ENCODE results near the gene TCFL5.

Gene TCFL5

DNA sequence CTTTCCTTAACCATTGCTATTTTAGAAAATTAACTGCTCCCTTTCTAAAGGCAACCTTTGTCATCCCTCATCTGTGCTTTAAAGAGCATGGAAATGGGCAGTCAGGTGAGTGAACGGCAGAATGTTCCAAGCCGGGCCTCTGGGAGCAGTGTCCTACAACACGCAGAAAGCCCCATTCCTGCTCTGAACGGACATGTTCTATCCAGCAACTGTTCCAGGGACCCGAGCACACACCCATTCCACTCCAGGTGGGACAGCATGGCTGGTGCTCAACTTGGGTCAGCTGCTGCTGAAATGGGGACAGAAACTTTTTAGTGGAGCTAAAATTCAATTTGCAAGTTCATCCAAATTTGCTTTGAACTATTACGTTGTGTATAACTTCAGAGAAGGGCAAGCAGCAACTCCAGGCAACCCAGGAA is 38.0 kb upstream of the TCFL5 start:
- no peak for DNase-seq (ENCODE audit: insufficient read length, low spot score)
- TF ChIP-seq, protein P1, sequence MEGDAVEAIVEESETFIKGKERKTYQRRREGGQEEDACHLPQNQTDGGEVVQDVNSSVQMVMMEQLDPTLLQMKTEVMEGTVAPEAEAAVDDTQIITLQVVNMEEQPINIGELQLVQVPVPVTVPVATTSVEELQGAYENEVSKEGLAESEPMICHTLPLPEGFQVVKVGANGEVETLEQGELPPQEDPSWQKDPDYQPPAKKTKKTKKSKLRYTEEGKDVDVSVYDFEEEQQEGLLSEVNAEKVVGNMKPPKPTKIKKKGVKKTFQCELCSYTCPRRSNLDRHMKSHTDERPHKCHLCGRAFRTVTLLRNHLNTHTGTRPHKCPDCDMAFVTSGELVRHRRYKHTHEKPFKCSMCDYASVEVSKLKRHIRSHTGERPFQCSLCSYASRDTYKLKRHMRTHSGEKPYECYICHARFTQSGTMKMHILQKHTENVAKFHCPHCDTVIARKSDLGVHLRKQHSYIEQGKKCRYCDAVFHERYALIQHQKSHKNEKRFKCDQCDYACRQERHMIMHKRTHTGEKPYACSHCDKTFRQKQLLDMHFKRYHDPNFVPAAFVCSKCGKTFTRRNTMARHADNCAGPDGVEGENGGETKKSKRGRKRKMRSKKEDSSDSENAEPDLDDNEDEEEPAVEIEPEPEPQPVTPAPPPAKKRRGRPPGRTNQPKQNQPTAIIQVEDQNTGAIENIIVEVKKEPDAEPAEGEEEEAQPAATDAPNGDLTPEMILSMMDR (IDR thresholded peaks at IDR 0.05; ENCODE audit: insufficient read depth, missing control alignments): no peak
- FAIRE-seq: no peak

DNA sequence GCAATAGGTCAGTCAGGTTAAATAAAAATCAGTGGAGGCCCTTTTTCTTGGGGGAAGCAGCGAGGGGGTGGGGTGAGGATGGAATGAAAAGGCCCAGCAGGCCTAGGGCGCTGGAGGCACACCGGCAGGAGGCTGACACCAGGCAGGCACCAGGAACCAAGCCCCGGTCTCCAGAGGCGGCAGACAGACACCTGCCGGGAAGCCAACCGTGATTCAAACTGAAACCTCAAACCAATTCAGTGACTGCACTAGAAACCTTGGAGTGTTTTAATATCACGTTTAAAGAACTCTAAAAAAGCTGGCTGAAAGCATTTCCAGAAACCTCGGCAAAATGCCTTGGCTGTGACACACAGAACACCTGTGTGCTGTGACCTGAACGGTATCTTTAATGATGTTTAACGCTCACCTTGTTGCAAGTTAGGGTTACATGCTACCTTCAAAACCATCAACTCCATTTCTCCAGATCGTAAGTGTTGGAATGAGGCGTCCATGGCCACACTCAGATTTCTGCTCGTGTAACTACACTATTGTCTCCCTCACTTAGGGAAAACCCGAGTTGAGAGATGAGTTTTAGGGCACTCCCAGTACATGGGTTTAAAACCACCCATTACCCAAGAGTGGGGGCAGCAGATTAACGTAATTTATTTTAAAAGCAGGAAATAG is 37.5 kb upstream of the TCFL5 start:
- DNase-seq (ENCODE audit: insufficient read length, low spot score) (no peak), FAIRE-seq (no peak)
- TF ChIP-seq, protein P1 (IDR thresholded peaks at IDR 0.05; ENCODE audit: insufficient read depth, missing control alignments): no peak

DNA sequence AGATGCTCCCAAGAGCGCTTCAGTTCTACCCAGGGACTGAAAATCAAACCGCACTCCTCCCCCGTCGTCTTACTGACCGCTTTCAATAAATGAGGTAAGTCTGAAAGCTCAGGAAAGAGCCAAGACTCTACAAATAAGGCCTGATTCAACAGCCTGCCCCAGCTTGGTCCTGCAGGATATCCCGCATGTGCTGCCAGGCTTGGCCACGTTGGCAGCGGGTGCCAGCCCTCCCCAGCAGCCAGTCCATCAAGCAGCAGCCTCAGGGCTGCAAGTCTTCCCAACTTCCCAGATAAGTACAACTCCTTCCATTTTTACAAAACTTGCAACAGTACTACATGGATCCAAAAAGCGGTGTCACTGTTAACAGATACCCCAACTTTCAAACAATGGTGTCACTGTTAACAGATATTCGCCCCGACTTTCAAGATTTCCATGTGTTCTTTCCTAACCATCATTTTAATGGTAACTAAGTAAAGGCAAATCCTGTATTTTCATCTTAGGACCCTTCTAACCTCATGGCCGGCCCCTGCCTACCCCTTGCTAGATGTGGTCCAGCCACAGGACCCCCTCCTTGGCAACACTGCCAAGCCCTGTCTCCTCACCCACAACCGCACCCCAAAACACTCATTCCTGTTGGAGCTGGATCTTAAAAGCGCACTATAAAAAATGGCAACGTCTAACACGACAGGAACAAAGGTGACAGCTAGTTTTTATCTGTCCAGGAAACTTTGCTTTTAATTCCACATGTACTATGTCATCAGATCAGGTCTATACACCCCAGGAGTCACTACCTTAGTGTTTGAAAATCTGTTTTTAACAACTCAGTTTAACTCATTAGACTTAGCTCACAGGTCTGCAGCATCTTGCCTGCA is 36.7 kb upstream of the TCFL5 start:
- no peak for DNase-seq (ENCODE audit: insufficient read length, low spot score)
- TF ChIP-seq, protein P1 (IDR thresholded peaks at IDR 0.05; ENCODE audit: insufficient read depth, missing control alignments): no peak
- no peak for FAIRE-seq

DNA sequence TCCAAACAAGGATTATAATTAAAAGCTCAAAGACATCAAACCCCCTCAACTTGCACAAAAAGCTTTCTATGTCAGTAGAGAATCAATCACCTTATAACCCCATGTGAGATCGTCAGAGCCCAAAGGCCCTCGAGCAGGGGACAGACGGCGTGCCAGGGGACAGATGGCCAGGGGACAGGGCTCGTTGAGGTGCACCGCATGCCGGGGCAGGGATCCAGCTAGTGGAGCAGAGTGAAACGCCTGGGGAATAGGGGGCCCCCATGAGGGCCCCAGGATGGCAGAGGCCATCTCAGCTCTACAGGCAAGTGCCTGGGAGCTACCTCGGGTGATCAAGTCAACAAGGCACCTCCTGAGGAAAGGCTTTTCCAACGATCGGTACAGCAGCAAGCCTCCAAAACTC is 36.0 kb upstream of the TCFL5 start:
- TF ChIP-seq, protein P1 (IDR thresholded peaks at IDR 0.05; ENCODE audit: insufficient read depth, missing control alignments): no peak
- peak; percentile 67 for DNase-seq (ENCODE audit: insufficient read length, low spot score)
- FAIRE-seq: no peak

DNA sequence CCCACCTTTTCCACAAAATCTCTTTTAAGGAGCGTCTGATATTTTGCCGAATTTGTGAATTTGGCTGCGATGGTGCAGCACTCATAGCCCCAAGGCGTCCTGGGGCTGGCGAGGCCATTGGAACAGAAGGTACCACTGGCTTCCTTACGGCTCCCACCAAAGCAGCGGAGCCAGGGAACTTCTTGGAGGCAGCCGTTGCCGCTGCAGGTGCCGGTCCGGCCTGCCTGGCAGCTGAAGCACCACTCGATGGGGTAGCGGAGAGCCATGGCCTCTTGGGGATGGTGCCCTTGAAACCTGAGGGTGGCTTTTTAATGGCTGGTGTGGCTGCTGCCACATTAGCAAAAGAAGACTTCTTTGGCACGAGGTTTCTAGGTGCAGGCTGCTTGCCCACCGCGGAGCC is 34.9 kb upstream of the TCFL5 start:
- FAIRE-seq (no peak), DNase-seq (ENCODE audit: insufficient read length, low spot score) (no peak)
- TF ChIP-seq, protein P1 (IDR thresholded peaks at IDR 0.05; ENCODE audit: insufficient read depth, missing control alignments): no peak

DNA sequence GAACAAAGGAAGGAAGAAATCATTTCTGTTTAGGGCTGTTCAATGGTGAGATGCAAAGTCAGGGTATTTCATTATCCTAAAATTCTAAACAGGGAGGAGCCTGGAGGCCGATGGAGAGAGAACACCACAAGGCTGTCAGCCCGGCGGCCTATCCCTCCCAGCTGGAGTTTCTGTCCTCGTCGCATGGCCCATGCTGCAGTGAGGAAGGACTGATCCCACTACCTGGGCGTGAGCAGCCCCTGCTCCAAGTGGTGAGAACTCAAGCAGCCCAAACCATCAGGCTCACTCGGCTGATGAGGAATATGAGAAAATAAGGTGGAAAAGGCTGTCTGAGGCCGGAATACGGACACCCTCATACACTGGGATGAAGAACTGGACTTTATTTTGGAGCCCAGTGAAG is 33.9 kb upstream of the TCFL5 start:
- FAIRE-seq: no peak
- TF ChIP-seq, protein P1 (IDR thresholded peaks at IDR 0.05; ENCODE audit: insufficient read depth, missing control alignments): no peak

DNA sequence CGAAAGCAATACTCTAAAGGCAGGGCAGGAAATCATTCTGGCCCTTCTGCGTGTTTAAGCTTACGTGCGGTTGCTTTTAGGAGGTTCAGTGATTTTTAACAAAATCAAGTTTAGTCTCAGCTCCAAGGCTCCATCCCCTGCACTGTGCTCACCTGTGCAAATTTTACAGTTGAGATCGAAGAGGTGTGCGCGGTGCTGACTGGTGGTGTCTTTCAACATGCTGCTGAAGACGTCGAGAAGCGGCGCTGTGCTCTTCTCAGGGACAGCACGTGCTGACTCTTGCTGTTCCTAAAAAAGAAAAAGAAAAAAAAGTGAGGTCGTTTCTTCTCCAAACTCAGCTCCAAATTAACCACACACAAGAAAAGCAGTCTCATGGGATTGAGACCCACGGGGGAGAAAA is 32.6 kb upstream of the TCFL5 start:
- TF ChIP-seq, protein P1 (IDR thresholded peaks at IDR 0.05; ENCODE audit: insufficient read depth, missing control alignments): no peak
- DNase-seq (ENCODE audit: insufficient read length, low spot score): no peak
- FAIRE-seq: no peak

More for the DNA sequence above, 33.9 kb upstream of the TCFL5 start:
- no peak for DNase-seq (ENCODE audit: insufficient read length, low spot score)
